Frontal cortex (tissue), 4 donors: Measurements from ENCODE around the gene SLC9A9. TPM values are rescaled to one million over a fixed set of nuclear protein-coding genes. Genes with fewer than 3 reads are reported as not detected.

Source experiments
- DNase-seq, 2 donors: peaks; one replicate each; pipeline ENCODE4 v3.0.0; 2012; ENCODE audit warnings: low spot score in 2 of 2
- FAIRE-seq: peaks from 2 replicates; lab custom pipeline; 2012; peaks lifted over from hg19 to GRCh38; lab: Jason Lieb, UNC
- total RNA-seq: library from RNA; depleted of rRNA; stranded (reverse); fragments of >200 nt; gene quantifications from one replicate; pipeline ENCODE4 v1.2.3, GENCODE V29; 2014
- donor health status: control.
- donor health status: control.
- donor health status: control.

The SLC9A9 gene
- total RNA-seq, 1 donor from 2014 or later: 4.9 TPM

GRCh38 chr3:143357700-143358099, 490.6 kb downstream of the SLC9A9 start:
- no peak for DNase-seq
- no peak for FAIRE-seq

- DNase-seq: no peak
- FAIRE-seq: no peak
These were observed 491.4 kb downstream of the SLC9A9 start for GRCh38 chr3:143356839-143357238.

GRCh38 chr3:143354342-143354741, 493.9 kb downstream of the SLC9A9 start:
- DNase-seq (no peak), FAIRE-seq (no peak)

DNA sequence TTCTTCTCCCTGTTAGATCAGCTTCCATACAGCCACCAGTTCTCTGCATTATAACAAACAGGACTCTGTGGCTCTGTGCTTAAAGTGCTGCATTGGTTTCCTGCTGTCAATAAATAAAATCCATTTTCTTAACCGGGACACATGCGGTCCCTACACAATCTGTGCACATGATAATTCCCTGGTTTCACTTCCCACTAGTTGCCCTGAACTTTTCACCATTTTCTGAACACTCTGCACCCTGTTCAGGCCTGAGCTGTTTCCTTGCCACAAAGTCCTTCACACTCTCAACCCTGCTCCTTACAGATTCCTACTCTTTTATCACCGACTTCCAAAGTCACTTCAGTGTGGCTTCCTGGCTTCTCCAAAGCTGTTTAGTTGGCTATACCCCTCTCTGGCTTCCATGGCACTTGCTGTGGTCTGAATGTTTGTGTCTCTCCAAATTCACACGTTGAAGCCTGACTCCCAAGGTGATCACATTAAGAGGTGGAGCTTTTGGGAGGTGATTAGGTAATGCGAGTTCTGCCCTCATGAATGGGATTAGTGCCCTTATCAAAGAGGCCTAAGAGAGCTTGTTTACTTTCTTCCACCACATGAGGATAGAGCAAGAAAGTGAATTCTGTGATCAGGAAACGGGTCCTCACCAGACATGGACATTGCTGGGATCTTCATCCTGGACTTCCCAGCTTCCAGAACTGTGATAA, 495.3 kb downstream of the SLC9A9 start:
- FAIRE-seq: no peak
- DNase-seq: no peak

DNA sequence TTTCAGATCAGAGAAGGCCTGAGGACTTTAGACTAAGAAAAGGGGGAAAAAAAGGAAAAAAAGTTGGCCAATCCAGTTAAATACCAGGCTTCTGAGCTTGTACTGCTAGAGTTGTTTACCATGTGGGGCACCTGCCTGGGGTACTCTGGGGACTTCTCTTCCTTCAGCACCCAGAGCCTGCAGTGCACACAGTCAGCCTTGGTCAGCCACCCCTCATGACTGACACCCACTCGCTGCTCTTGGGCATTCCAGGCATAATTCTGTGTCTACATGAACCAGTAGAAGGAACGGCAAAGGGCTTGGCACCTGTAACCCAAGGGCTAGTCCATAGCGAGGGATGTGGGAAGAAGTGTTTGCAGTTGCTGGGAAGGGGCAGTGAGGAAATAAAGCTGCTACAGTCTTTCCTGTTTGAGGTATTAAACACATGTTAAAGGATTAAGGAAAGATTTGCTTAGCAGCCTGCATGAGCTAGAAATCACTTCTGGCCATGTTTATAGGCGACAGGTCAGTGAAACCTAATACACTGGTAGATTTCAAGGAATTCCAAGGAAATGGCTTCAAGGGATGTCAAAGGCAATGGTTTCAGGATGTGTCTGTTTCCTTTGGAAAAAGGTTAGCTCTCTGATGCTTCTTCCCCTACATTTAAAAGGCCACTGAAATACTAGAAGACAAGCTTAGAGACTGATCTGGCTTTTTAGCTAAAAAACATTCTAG, 496.2 kb downstream of the SLC9A9 start:
- DNase-seq: no peak

GRCh38 chr3:143351354-143351753, 496.9 kb downstream of the SLC9A9 start:
- DNase-seq (no peak), FAIRE-seq (no peak)

More for the DNA sequence above, 496.2 kb downstream of the SLC9A9 start:
- FAIRE-seq: no peak

GRCh38 chr3:143349455-143349854, 498.8 kb downstream of the SLC9A9 start:
- no peak for FAIRE-seq
- DNase-seq: no peak

- DNase-seq (no peak), FAIRE-seq (no peak)
These were observed 499.6 kb downstream of the SLC9A9 start for GRCh38 chr3:143348486-143349327.

DNA sequence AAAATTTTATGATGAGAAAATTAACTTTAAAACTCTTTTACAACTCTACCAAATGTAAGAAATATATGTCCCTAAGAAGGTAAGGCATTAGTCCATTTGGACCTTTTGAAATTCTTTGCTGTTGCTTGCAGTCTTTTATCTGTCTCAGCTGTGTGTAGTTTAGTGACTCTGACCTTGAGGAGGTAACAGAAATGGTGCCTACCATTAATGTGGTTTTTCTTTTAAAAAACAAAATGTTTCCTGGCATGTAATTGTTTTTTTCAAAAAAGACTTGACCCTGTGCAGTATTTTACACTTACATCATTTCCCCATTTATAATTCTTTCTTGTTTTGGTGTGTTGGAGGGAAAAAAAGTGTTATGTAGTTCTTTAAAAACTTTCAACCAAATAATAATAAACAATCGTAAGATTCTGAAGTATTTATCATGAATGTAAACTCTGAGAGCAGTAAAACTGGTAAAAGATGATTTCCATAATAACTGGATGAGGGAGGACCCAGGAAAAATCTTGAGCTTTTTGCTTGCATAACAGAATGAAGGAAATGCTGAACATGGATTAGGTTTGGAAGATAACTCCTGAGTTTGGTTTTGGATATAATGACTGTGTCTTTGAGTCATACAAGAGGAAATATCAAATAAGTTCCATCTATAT, 503.6 kb downstream of the SLC9A9 start:
- FAIRE-seq (no peak), DNase-seq (no peak)

GRCh38 chr3:143343944-143344343, 504.3 kb downstream of the SLC9A9 start:
- DNase-seq (no peak), FAIRE-seq (peak; percentile 40)

DNA sequence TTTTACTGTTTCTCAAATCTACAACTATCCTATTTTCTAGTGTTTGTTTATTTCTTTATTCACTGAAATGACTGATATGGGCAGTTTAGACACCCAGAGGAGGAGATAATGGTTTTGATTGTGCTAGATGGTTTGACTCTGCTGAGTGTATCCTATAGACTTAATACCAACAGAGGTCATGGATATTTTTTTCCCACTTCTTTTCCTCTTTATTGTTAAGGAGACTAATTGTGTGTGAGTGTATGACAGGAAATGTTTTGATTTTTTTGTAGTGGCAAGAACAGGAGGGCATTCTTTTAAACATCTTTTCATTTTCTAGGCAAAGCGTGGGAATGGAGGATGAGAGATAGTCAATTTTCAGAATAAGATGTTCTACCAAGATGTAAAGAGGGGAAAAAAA, 505.2 kb downstream of the SLC9A9 start:
- FAIRE-seq: no peak
- DNase-seq: no peak

- FAIRE-seq (no peak), DNase-seq (no peak)
These were observed 508.8 kb downstream of the SLC9A9 start for GRCh38 chr3:143339451-143339850.

DNA sequence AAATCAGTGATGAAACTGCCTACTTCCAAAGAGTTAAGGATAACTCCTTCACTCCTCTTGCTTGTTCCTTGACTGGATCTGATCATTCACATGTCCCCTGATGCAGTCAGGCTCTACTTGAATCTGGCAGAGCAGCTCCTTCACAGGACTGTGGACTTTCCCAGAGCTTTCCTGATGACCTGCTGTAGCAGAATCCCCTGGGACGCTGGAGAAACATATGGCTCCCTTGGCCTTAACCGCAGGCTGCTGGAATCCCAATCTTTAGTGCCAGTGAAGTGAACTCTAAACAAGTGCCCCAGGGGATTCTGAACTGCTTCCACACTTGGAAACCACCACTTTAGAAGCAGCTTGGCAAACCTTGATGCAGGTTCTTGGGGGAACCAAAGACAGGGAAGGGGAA, 510.9 kb downstream of the SLC9A9 start:
- DNase-seq (no peak), FAIRE-seq (no peak)

GRCh38 chr3:143334231-143334630, 514.0 kb downstream of the SLC9A9 start:
- FAIRE-seq: no peak

GRCh38 chr3:143333367-143333766, 514.9 kb downstream of the SLC9A9 start:
- FAIRE-seq (no peak), DNase-seq (no peak)

More at GRCh38 chr3:143334231-143334630, 514.0 kb downstream of the SLC9A9 start:
- no peak for DNase-seq

- no peak for DNase-seq
These were observed 516.2 kb downstream of the SLC9A9 start for GRCh38 chr3:143332026-143332425.

GRCh38 chr3:143331350-143331749, 516.9 kb downstream of the SLC9A9 start:
- DNase-seq (peak in 1 of 2 donors; percentile 17), FAIRE-seq (no peak)

More at GRCh38 chr3:143332026-143332425, 516.2 kb downstream of the SLC9A9 start:
- FAIRE-seq: no peak

DNA sequence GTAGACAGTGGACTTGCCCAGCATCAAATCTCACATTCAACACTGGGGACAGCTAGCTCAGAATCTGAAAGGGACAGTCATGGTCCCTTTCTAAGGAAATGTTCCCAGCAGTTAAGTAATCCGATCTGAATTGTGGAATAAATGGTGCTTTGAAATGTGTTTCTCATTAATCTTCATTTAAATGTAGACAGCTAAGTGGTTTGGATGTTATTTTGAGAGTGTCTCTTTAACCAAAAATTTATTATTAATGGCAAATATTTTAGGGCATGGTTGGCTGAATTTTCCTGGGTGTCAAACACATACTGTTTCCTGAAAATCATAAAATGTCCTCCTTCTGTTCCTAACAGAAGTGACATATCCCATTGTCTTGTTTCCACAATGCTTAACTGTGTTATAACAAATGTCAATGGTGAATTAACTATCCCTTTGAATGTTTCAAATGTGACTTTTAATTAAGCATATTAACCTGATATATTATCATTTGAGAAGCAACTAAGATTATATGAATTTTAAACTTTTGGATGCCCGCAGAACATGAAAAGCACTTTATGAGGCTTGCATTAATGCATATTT, 517.9 kb downstream of the SLC9A9 start:
- FAIRE-seq: peak; percentile 6
- DNase-seq: peak in 1 of 2 donors; percentile 15

DNA sequence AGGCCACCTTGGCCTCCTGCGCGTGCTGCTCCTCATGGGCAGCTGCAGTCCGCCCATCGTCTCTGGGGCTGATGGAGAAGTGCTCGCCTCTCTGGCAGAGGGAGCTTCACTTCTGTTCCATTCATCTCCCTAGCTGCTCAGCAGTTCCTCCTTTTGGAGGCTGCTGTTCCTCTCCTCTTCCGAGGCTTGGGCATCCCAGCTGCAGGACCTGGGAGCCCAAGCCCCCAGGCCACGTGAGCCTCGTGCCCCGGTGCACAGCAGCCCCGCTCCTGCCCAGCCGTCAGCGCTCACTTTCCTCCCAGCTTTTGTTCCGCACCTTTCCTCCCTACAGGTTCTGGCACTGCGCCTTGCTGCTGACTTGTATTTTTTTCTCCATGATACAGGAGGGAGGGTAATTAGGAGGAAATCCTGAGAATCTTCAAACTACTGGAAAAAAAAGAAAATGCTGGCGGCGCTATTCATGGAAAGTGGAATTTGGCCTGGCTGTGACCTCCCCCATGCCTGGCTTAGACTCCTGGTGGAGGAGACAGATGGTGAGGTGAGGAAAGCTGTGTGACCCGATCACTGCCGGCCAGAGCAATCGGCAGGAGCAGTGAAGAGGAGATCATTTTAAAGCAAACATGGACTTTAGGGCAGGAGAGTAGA, 518.6 kb downstream of the SLC9A9 start:
- DNase-seq: no peak
- no peak for FAIRE-seq
